Femur (tissue), 1 donor: Measurements from ENCODE around the gene PPY.
A peak's percentile ranks its signal among the peaks of the same experiment; 100 is the strongest.
"Not testable (repeated sequence)": the region's sequence is repeated elsewhere in the genome, so short reads cannot be mapped to it uniquely, and the experiment has no call there.

Source experiments
- DNase-seq: peaks from one replicate; pipeline ENCODE4 v3.0.0-alpha.2; 2017

Gene PPY

DNA sequence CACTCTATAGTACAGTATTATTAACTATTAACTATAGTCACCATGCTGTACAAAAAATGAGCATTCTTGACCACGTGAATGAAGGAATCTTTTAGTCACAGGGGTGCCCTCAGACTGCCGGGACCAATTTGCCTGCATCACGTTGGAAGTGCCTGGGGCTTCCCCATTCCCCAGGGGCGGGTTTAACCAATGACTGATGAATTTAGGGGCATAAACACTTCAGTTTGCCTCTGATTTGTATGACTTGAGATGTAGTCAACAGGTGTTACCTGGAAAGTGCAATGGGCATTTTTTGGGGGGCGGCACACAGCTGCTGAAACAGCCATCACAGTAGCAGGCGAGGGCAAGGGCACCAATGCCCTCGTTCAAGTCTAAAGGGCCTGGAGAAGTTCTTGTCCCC lies 20.2 kb upstream of the PPY start:
- no peak for DNase-seq

GRCh38 chr17:43961954-43962353 lies 19.7 kb upstream of the PPY start:
- no peak for DNase-seq

DNA sequence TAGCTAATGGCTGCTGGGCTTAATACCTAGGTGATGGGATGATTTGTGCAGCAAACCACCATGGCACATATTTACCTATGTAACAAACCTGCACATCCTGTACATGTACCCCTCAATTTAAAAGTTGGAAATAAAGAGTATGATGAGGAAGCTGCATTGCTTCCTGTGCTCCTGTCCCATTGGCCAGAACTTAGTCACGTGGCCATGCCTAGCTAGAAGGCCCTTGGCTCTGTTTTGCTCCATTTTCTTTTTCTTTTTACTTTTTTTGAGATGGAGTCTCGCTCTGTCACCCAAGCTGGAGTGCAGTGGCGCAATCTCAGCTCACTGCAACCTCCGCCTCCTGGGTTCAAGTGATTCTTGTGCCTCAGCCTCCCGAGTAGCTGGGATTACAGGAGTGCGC lies 19.0 kb upstream of the PPY start:
- not testable (repeated sequence) for DNase-seq

GRCh38 chr17:43958748-43959352 lies 16.6 kb upstream of the PPY start:
- no peak for DNase-seq

DNA sequence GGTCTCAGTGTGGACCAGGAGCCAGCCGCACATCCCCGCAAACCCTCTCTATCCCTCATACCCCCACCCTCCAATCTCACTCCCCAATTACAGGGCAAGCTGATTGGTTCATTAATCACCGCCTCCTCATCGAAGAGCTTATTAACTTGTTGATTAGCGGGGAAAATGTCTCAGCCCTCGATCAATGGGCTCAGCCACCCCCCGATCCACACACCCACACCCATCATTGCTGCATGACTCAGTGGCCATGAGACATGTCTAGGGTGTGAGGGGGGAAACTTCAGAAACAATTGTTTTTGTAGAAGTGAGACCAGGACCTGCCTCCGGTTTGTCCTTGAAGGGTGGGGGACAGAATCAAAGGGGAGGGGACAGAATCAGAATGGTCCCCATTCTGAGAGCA lies 13.9 kb upstream of the PPY start:
- DNase-seq = no peak

DNA sequence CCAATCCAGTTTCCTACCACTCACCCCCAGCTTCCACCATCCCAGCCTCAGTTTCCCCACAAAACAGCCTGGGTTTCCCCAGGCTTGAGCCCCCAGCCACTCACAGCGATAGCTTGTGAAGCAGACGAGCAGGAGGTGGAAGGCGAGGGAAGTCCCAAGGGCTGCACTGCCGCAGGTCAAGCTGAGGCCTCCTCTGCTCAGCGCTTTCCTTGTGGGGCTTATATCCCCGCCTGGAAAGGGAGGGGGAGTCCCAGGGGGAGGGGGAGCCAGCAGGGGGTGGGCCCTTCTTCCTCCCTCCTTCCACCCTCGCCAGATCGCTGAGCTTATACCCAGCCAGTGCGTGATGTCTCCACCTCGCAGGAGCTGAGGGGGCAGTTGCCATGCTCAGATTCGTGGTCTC lies 11.5 kb upstream of the PPY start, which contains the start of gene PYY:
PYY (minus strand) TSS at position 195 of the 400 bp plus-strand sequence. CDS start 457 bp downstream, outside the sequence.
- no peak for DNase-seq

DNA sequence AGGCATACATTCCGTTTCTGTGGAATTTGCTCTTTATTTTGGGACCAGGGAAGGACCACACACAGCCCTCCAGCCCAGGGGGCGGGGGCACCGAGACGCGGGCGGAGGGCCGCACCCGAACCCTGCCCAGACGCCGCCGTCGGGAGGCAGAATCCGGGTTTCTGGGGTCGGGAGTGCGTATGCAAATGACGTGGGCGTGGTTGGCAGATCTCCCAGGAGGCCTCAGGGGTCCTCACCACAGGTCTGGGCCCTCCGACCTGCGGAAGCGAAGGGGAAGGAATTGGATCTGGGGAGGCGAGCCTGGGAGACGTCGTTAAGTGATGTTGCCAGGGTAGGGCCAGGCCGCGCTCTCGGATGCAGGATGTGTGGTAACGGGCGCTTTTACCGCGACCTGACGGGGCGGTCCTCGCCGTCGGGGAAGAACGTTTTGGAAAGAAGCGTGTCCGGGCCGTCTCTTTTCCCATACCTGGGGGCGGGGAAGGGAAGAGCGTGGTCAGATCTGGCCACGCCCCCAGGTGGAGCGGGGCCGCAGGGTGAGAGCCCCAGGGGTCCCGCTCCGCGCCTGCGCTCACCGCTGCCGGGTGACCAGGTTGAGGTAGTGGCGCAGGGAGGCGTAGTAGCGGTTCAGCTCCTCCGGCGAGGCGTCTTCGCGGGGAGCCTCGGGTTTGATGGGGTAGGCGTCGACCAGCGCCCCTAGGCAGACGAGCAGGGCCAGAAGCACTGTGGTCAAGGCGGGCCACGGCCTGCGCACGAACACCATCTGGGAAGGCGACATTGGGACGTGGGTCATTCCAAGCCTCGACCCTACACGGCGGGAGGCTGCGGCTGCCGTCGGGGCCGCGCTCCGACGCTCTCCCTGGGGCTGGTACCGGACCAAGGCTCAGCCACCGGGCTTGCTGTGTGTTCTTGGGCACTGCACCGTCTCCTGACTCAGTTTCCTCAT lies 10.7 kb upstream of the PPY start:
- peak; percentile 35 for DNase-seq

DNA sequence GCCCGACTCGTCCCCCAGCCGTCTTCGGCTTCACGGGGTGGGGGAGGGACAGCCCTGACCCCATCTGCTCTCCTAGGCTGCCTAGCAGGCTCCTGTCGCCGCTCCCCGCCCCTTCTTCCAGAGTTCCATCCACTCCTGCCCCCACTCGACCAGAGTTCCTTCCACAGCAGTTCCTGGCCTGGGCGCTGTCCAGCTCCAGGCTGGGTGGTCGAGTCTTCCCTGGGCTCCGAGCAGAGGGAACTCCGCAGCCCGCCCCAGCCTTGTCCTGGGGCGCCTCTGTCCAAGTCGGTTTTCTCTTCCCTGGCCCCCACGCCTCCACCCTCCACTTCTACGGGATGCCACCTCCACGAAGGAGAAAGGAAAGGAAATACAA lies 10.1 kb upstream of the PPY start:
- peak; percentile 52 for DNase-seq

GRCh38 chr17:43951750-43952149 lies 9.5 kb upstream of the PPY start:
- no peak for DNase-seq

GRCh38 chr17:43950554-43950953 lies 8.3 kb upstream of the PPY start:
- no peak for DNase-seq

DNA sequence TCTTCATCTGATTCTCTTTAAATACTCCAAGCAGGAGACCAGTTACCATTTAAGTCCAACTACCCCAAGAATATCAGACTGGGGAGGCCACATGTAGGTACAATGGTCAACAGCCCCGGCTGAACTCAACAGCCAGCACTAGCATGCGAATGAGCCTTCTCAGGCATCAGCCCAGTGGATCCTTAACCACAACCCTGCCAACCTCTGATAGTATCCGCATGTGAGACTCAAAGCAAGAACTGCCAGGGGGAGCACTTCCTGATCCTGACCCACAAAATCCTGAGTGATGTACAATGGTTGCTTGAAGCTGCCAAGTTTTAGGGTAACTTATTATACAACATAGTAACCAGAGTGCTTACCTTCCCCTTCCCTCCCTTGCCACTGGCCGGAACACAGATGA lies 7.5 kb upstream of the PPY start:
- no peak for DNase-seq

GRCh38 chr17:43946781-43947180 lies 4.5 kb upstream of the PPY start:
- no peak for DNase-seq

- DNase-seq = no peak
Observed at GRCh38 chr17:43945074-43945829, 3.0 kb upstream of the PPY start.

- DNase-seq = no peak
Observed at GRCh38 chr17:43940630-43941029, 1.6 kb downstream of the PPY start.

DNA sequence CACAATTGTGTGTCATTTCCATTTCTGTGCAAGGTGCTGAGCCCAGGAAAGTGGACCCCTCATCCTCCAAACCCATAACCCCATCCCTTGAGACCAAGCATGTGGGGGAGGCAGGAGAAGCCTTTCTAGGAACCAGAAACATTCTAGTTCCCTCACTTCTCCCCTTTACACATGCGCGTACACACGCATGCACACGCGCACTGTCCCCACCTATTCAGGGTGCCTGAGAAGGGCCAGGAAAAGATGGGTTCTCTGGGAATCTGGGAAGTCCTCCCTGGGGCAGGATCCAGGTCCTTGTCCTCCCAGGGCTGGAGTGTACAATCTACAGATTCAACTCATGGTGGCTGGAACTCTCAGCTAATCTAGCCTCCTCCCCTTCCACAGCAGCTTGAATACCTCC lies 2.4 kb downstream of the PPY start:
- no peak for DNase-seq

DNA sequence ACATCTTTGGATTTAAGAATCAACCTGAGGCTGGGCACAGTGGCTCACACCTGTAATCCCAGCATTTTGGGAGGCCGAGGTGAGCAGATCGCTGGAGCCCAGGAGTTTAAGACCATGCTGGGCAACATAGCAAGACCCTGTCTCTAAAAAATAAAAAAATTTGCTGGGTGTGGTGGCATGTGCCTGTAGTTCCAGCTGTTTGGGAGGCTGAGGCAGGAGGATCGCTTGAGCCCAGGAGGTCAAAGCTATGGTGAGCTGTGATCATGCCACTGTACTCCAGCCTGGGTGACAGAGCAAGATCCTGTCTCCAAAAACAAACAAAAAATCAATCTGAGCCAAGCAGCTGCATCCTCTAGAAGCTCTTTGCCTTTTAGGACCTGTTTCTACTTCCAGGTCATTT lies 2.8 kb downstream of the PPY start:
- DNase-seq = not testable (repeated sequence)

- DNase-seq = no peak
Observed at GRCh38 chr17:43938838-43939182, 3.5 kb downstream of the PPY start.

DNA sequence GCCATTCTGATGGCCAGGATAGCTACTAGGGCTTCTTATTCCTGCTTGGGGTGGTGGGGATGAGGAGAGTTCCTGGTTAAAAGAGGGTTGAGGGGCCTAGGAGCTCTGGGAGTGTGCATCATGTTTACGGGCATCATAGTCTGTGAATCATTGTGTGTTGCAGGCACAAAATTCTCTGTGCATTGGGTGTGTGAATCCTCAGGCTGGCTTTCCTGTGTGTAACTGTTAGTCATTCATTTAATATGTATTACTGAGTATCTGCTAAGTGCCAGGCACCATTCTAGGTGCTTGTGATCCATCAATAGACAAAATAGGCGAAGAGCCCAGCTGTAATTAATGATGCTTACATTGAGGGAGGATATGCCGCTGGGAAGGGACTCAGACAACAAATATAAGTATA lies 5.8 kb downstream of the PPY start:
- DNase-seq = no peak

GRCh38 chr17:43935926-43936261 lies 6.4 kb downstream of the PPY start:
- no peak for DNase-seq

DNA sequence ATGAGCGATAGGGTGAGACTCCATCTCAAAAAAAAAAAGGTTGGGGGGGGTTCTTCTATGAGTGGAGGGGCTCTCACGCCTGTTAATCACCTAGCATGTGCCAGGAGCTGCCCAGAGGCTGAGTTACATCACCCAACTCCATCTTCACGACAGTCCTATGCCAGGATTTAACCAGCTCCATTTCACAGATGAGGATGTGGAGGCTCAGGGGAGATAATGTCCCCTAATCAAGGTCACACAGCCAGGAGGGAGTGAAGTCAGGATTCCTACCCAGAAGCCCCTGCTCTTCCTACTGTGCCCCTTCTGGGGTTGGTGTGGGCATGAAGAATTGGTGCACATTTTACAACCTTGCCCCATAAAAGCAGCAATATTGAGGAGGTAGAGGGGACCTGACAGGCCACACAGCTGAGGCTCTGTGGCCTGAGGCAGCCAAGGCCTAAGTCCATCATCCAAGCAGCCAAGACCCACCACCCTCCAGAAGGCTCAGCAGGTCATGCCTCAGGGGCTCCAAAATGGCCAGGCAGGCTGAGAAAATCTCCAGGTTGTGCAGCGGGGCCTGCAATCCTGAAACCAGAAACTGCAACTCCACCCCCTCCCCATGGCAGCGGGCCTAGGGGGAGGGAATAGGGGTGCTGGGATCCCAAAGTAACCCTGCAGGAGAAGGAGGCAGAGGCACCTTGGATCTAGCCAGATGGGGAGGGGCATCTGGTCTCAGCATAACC lies 6.9 kb downstream of the PPY start:
- DNase-seq = no peak

- DNase-seq = no peak
Observed at GRCh38 chr17:43932923-43933322, 9.4 kb downstream of the PPY start.

GRCh38 chr17:43932357-43932756 lies 9.9 kb downstream of the PPY start:
- DNase-seq = no peak

DNA sequence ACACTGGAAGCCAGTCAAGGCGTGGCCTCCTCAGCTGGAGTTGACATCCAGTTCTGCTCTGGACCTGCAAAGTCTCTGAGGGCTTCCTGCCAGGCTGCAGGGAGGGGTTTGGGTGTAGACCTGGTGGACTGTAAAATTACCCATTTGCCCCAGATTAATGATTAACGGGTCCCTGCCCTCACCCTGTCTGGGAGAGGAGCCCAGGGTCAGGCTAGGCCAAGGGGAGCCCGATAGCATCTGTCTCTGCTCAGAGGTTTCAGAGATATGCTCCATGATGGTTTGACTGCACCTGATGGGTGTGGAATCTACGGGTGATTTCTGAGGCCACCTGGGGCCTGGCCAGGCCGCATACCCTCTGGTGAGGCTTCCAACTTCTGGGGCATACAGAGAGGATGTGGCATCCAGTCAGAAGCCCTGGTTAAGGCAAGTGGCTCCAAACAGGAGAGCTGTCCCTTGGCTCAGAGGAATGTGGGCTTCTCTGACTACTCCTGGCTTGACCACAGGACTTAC lies 11.2 kb downstream of the PPY start:
- no peak for DNase-seq
